GM19238 (cell line): Measurements from ENCODE around the gene CHL1.

ENCODE experiments used
- DNase-seq: peaks from one replicate; pipeline ENCODE4 v3.0.0; 2011; ENCODE audit warnings: low spot score; ENCODE audit not compliant: insufficient read length

Gene CHL1

GRCh38 chr3:394775-395174 is 198.2 kb downstream of the CHL1 start:
- no peak for DNase-seq

- no peak for DNase-seq
Observed at GRCh38 chr3:396293-396692, 199.7 kb downstream of the CHL1 start.

- DNase-seq = no peak
Observed at GRCh38 chr3:399647-400046, 203.1 kb downstream of the CHL1 start.

- DNase-seq = no peak
Observed at GRCh38 chr3:403826-404225, 207.3 kb downstream of the CHL1 start.

- DNase-seq = no peak
Observed at GRCh38 chr3:409011-409410, 212.4 kb downstream of the CHL1 start.

- DNase-seq = no peak
Observed at GRCh38 chr3:411226-411625, 214.7 kb downstream of the CHL1 start.

GRCh38 chr3:414063-414462 is 217.5 kb downstream of the CHL1 start:
- no peak for DNase-seq

GRCh38 chr3:418239-418929 is 221.8 kb downstream of the CHL1 start:
- no peak for DNase-seq

- no peak for DNase-seq
Observed at GRCh38 chr3:420584-420983, 224.0 kb downstream of the CHL1 start.

- DNase-seq = no peak
Observed at GRCh38 chr3:425079-425478, 228.5 kb downstream of the CHL1 start.

GRCh38 chr3:426072-426471 is 229.5 kb downstream of the CHL1 start:
- DNase-seq = no peak

GRCh38 chr3:427128-427527 is 230.6 kb downstream of the CHL1 start:
- DNase-seq = no peak

GRCh38 chr3:430186-430585 is 233.6 kb downstream of the CHL1 start:
- DNase-seq = no peak

GRCh38 chr3:435161-435560 is 238.6 kb downstream of the CHL1 start:
- no peak for DNase-seq

GRCh38 chr3:436053-436452 is 239.5 kb downstream of the CHL1 start:
- no peak for DNase-seq

- no peak for DNase-seq
Observed at GRCh38 chr3:440826-441225, 244.3 kb downstream of the CHL1 start.

GRCh38 chr3:445960-446359 is 249.4 kb downstream of the CHL1 start:
- no peak for DNase-seq

GRCh38 chr3:447671-448070 is 251.1 kb downstream of the CHL1 start:
- DNase-seq = no peak

- DNase-seq = no peak
Observed at GRCh38 chr3:449711-450110, 253.1 kb downstream of the CHL1 start.

- no peak for DNase-seq
Observed at GRCh38 chr3:452221-452620, 255.7 kb downstream of the CHL1 start.

- no peak for DNase-seq
Observed at GRCh38 chr3:453106-453505, 256.5 kb downstream of the CHL1 start.

GRCh38 chr3:454986-455385 is 258.4 kb downstream of the CHL1 start:
- no peak for DNase-seq

GRCh38 chr3:458124-458523 is 261.6 kb downstream of the CHL1 start:
- DNase-seq = no peak
